K562 (cell line): ENCODE results near the gene ANKRD23. TPM values are rescaled to one million over a fixed set of nuclear protein-coding genes. Genes with fewer than 3 reads are reported as not detected.
A peak's percentile ranks its signal among the peaks of the same experiment; 100 is the strongest.

Source experiments
- ADNP ChIP-seq: fragments of 200-800 bp; sonication (Bioruptor generic); IDR thresholded peaks from 2 replicates; pipeline ENCODE4 v1.6.1; 2016; ENCODE audit warnings: missing genetic modification characterization, missing compliant biosample characterization
- BDP1 ChIP-seq: IDR thresholded peaks from 3 replicates; pipeline ENCODE4 v1.6.1; 2011; ENCODE audit not compliant: insufficient read length, insufficient read depth
- DPF2 ChIP-seq: fragments of 450-650 bp; IDR thresholded peaks from 2 replicates; pipeline ENCODE4 v1.6.1; 2016
- EGR1 ChIP-seq: fragments of 450-650 bp; conservative IDR thresholded peaks from 2 replicates; pipeline ENCODE4 v1.6.1; 2017; ENCODE audit warnings: mild to moderate bottlenecking
- FOXK1 ChIP-seq: sonication (generic); formaldehyde crosslinking; IDR thresholded peaks from 2 replicates; pipeline ENCODE4 v1.8.0; 2022; ENCODE audit warnings: missing genetic modification reagents, mild to moderate bottlenecking, borderline replicate concordance
- GABPA ChIP-seq: fragments of 200-800 bp; sonication (Bioruptor generic); conservative IDR thresholded peaks from 2 replicates; pipeline ENCODE4 v1.6.1; 2016; ENCODE audit warnings: low read depth, missing genetic modification characterization, missing compliant biosample characterization
- IRF2 ChIP-seq: sonication (generic); formaldehyde crosslinking; IDR thresholded peaks from 2 replicates; pipeline ENCODE4 v1.8.1; 2022; ENCODE audit warnings: mild to moderate bottlenecking, missing genetic modification reagents
- KAT7 ChIP-seq: sonication (generic); formaldehyde crosslinking; IDR thresholded peaks from 2 replicates; pipeline ENCODE4 v1.8.0; 2022; ENCODE audit warnings: missing genetic modification reagents, mild to moderate bottlenecking, borderline replicate concordance
- KLF16 ChIP-seq: IDR thresholded peaks from 2 replicates; pipeline ENCODE4 v1.6.1; 2016; ENCODE audit warnings: antibody characterized with exemption
- MCM3 ChIP-seq: fragments of 450-650 bp; IDR thresholded peaks from 2 replicates; pipeline ENCODE4 v1.6.1; 2016
- NR4A1 ChIP-seq, 2 experiments: fragments of 250-450 bp in 1 of 2; fragments of 450-650 bp in 1 of 2; sonication (Bioruptor Pico) in 1 of 2; IDR thresholded peaks; 2 replicates each; pipeline versions ENCODE4 v1.4.0 to v1.6.1; 2016 to 2020; ENCODE audit warnings: mild to moderate bottlenecking in 2 of 2, missing compliant biosample characterization in 1 of 2, missing genetic modification characterization in 1 of 2, moderate library complexity in 1 of 2
- NUFIP1 ChIP-seq: fragments of 450-650 bp; IDR thresholded peaks from 2 replicates; pipeline ENCODE4 v1.6.1; 2018; ENCODE audit not compliant: partially characterized antibody
- POLR2AphosphoS5 ChIP-seq: IDR thresholded peaks from 2 replicates; pipeline ENCODE4 v1.6.1; 2011; ENCODE audit warnings: mild to moderate bottlenecking, low read depth, low read length, moderate library complexity; ENCODE audit not compliant: control insufficient read depth, insufficient read depth
- RAD21 ChIP-seq, 2 experiments: fragments of 250-450 bp in 1 of 2; fragments of 450-650 bp in 1 of 2; sonication (Bioruptor Pico) in 1 of 2; formaldehyde crosslinking in 1 of 2; IDR thresholded peaks in 1 of 2; conservative IDR thresholded peaks in 1 of 2; 2 replicates each; pipeline versions ENCODE4 v1.4.0 to v1.8.0; 2020 to 2022; ENCODE audit warnings: mild to moderate bottlenecking in 2 of 2, moderate library complexity in 1 of 2
- RFX7 ChIP-seq: fragments of 250-450 bp; sonication (Bioruptor Pico); IDR thresholded peaks from 2 replicates; pipeline ENCODE4 v1.5.1; 2021; ENCODE audit warnings: mild to moderate bottlenecking
- SFPQ ChIP-seq: fragments of 200-400 bp; formaldehyde crosslinking; IDR thresholded peaks from 2 replicates; pipeline ENCODE4 v1.6.1; 2017; ENCODE audit warnings: mild to moderate bottlenecking, low read depth, low read length, moderate library complexity
- TAF15 ChIP-seq: fragments of 200-400 bp; formaldehyde crosslinking; IDR thresholded peaks from 2 replicates; pipeline ENCODE4 v1.6.1; 2017; ENCODE audit warnings: mild to moderate bottlenecking, low read depth, low read length, moderate library complexity
- TEAD1 ChIP-seq, 2 experiments: fragments of 450-650 bp in 1 of 2; sonication (generic) in 1 of 2; formaldehyde crosslinking; IDR thresholded peaks; 2 replicates each; pipeline versions ENCODE4 v1.4.0 to v1.8.0; 2020 to 2022; ENCODE audit warnings: mild to moderate bottlenecking in 2 of 2, missing genetic modification reagents in 1 of 2
- XRCC4 ChIP-seq: IDR thresholded peaks from one replicate; pipeline ENCODE4 v1.6.1; 2011; ENCODE audit not compliant: insufficient read depth, insufficient read length; ENCODE audit errors: extremely low read depth
- ZNF133 ChIP-seq: fragments of 250-450 bp; sonication (Bioruptor Pico); IDR thresholded peaks from 2 replicates; pipeline ENCODE4 v1.4.0; 2020; ENCODE audit warnings: mild to moderate bottlenecking
- ZNF24 ChIP-seq: fragments of 450-650 bp; IDR thresholded peaks from 2 replicates; pipeline ENCODE4 v1.6.1; 2016
- polyA plus RNA-seq, 8 experiments: library from polyadenylated mRNA; depleted of rRNA in 4 of 8; stranded (reverse) in 5 of 8; unstranded in 3 of 8; fragments of >200 nt; fragmentation: Nextera tagmentation in 2 of 8; fragmentation: Illumina TruSeq in 1 of 8; extraction: Ambion mirVana in 2 of 8; extraction: Trizol in 1 of 8; gene quantifications; 2 replicates each; pipeline versions ENCODE4 v1.2.1 to v1.2.3, GENCODE V29; 2011 to 2014; ENCODE audit warnings: inconsistent platforms in 1 of 8, missing spikeins in 1 of 8
- total RNA-seq, 7 experiments: library from RNA; depleted of rRNA in 6 of 7; stranded (reverse); fragments of >200 nt in 6 of 7; fragmentation: Illumina TruSeq in 2 of 7; extraction: Trizol in 2 of 7; gene quantifications; 2 replicates each; pipeline versions ENCODE4 v1.2.1 to v1.2.3, GENCODE V29; 2011 to 2021; ENCODE audit warnings: low replicate concordance in 1 of 7

Gene ANKRD23
- total and polyA plus RNA-seq, 9 of the 15 experiments (the other 6 are each of a cell fraction or from before 2014, with no cell fraction given) = 0.32 to 4.8 (median 2.8) TPM

- TF ChIP-seq EGR1 = peak; percentile 83
- TF ChIP-seq KLF16 = no peak
- TF ChIP-seq FOXK1 (CRISPR knock-in tag) = no peak
- TF ChIP-seq POLR2AphosphoS5 = peak; percentile 13; the same call in 1 of the 2 replicates
- TF ChIP-seq ZNF24 = no peak
- TF ChIP-seq TAF15 = no peak
- no peak for TF ChIP-seq RAD21 (CRISPR knock-in tag; conservative IDR thresholded peaks at IDR 0.05 in 1 of 2, IDR thresholded peaks at IDR 0.05 in 1 of 2)
- TF ChIP-seq ZNF133 (CRISPR knock-in tag) = no peak
- TF ChIP-seq DPF2 = no peak
- TF ChIP-seq IRF2 = no peak
- no peak for TF ChIP-seq TEAD1 (CRISPR knock-in tag; IDR thresholded peaks at IDR 0.05)
- TF ChIP-seq RFX7 (CRISPR knock-in tag) = no peak
- no peak for TF ChIP-seq GABPA (tag)
- TF ChIP-seq MCM3 = no peak
- no peak for TF ChIP-seq NUFIP1
- TF ChIP-seq NR4A1 (CRISPR knock-in tag; IDR thresholded peaks at IDR 0.05) = no peak
- TF ChIP-seq NR4A1 (tag; IDR thresholded peaks at IDR 0.05) = no peak
- TF ChIP-seq XRCC4 = no peak
- no peak for TF ChIP-seq BDP1
- TF ChIP-seq KAT7 = no peak
- no peak for TF ChIP-seq SFPQ
- no peak for TF ChIP-seq ADNP (tag)
Observed at GRCh38 chr2:96837575-96837974, 6.2 kb downstream of the ANKRD23 start (continued).
